Skeletal muscle tissue (tissue), 4 donors: Measurements from ENCODE around the gene CAMK1D. TPM values are rescaled to one million over a fixed set of nuclear protein-coding genes. Genes with fewer than 3 reads are reported as not detected.

Experiments used
- H3K27ac ChIP-seq: one replicate; pipeline ENCODE4 v1.7.0; 2013; ENCODE audit warnings: mild to moderate bottlenecking, low read depth, low read length, inconsistent platforms
- H3K27me3 ChIP-seq, 3 donors: one replicate each; pipeline ENCODE4 v1.7.0; 2013; ENCODE audit warnings: low read length in 3 of 3; ENCODE audit not compliant: control insufficient read depth in 3 of 3, insufficient read depth in 3 of 3
- H3K36me3 ChIP-seq, 3 donors: one replicate each; pipeline ENCODE4 v1.7.0; 2013; ENCODE audit warnings: low read length in 3 of 3; ENCODE audit not compliant: control insufficient read depth in 3 of 3, insufficient read depth in 3 of 3
- H3K4me1 ChIP-seq, 3 donors: one replicate each; pipeline ENCODE4 v1.7.0; 2013; ENCODE audit warnings: low read length in 3 of 3, mild to moderate bottlenecking in 3 of 3; ENCODE audit not compliant: control insufficient read depth in 3 of 3, insufficient read depth in 3 of 3
- H3K4me3 ChIP-seq, 3 donors: one replicate each; pipeline ENCODE4 v1.7.0; 2013; ENCODE audit warnings: low read length in 3 of 3
- H3K9ac ChIP-seq, 3 donors: one replicate each; pipeline ENCODE4 v1.7.0; 2013; ENCODE audit warnings: low read length in 3 of 3, mild to moderate bottlenecking in 3 of 3, moderate library complexity in 2 of 3, low read depth in 1 of 3
- H3K9me3 ChIP-seq, 3 donors: one replicate each; pipeline ENCODE4 v1.7.0; 2013; ENCODE audit warnings: low read length in 3 of 3; ENCODE audit not compliant: control insufficient read depth in 3 of 3
- total RNA-seq: library from RNA; depleted of rRNA; stranded (reverse); fragments of >200 nt; gene quantifications from one replicate; pipeline ENCODE4 v1.2.3, GENCODE V29; 2014
- donor health status: Osteomylitis.

CAMK1D gene
- total RNA-seq, 1 donor from 2014 or later: 2.1 TPM

DNA sequence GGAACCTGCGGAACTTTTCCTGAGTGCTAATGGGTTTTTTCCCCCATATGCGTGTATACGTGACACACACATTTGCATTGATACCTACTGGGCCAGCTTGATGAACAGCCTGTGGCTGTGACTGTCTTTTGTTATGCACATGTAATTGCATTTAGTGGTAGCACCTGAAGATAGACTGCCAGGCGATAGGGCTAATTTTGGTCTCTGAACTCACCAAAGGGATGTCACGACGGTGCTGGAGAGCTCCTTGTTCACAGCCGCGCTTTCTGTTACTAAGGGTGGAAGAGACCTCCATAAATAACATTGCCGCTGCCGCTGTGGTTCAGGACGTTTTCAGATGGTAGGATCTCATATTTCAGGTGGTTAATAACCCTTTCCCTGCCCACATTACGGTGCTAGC lies 133.2 kb downstream of the CAMK1D start:
- Histone ChIP-seq H3K27ac (no peak overlapping the region), H3K4me3 (no peak overlapping the region), H3K9ac (no peak overlapping the region), H3K27me3 (no peaks in the 10 kb centered on the region), H3K9me3 (peaks cover 0 to 1% (median 0%) of the 10 kb centered on the region in 3 donors), H3K36me3 (no peaks in the 10 kb centered on the region), H3K4me1 (peaks cover 9 to 14% (median 11%) of the 10 kb centered on the region in 3 donors)

DNA sequence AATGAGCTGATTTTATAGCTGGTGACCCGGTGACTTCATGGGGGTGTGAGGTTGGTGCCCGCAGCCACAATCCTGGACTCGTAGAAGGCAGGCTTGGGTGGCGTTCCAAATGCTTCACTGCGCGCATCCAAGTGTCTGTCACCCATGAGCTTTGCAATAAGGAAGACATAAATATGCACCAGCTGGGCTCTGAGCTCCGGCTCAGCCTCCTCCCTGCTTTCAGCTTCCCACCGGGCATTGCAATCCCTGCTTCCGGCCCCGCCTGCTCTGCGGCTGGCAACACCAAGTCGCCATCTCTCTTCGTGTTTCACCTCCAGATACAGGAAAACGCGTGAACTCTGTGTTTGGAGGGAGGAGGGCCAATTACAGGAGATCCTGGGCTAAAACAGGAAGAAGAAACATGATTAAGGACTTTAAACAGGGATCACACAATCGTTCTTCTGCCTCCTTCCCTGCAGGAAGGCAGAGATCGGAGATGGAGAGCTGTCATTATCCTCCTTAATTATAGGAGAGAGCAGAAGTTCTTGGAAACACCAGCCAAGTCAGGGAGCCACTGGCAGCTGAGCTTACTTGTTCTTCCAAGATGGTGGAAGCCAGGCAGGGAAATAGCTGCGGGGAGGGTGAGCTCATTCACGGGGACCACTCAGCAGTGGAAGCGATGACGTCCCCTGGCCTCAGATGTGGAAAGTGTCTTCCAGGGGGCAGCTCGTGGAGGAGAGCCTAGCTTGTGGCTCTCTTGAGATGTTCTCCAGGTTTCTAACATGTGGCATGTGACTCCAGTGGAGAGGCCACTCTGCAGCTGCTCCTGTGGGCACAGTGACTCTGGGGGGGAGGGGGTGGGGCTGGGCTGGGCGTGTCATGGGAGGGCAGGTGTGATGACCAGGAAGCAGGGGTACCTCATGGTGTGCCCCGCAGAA lies 134.9 kb downstream of the CAMK1D start:
- H3K27ac ChIP-seq: peak overlapping the region; percentile 48
- H3K9ac ChIP-seq: peak overlapping the region in 2 of 3 donors; percentile 6 to 57
- no peaks in the 10 kb centered on the region for H3K9me3 ChIP-seq
- H3K4me1 ChIP-seq: peaks cover 9 to 14% (median 11%) of the 10 kb centered on the region in 3 donors
- no peaks in the 10 kb centered on the region for H3K27me3 ChIP-seq
- H3K36me3 ChIP-seq: no peaks in the 10 kb centered on the region
- H3K4me3 ChIP-seq: peak overlapping the region; percentile 41 to 56 (median 43)

DNA sequence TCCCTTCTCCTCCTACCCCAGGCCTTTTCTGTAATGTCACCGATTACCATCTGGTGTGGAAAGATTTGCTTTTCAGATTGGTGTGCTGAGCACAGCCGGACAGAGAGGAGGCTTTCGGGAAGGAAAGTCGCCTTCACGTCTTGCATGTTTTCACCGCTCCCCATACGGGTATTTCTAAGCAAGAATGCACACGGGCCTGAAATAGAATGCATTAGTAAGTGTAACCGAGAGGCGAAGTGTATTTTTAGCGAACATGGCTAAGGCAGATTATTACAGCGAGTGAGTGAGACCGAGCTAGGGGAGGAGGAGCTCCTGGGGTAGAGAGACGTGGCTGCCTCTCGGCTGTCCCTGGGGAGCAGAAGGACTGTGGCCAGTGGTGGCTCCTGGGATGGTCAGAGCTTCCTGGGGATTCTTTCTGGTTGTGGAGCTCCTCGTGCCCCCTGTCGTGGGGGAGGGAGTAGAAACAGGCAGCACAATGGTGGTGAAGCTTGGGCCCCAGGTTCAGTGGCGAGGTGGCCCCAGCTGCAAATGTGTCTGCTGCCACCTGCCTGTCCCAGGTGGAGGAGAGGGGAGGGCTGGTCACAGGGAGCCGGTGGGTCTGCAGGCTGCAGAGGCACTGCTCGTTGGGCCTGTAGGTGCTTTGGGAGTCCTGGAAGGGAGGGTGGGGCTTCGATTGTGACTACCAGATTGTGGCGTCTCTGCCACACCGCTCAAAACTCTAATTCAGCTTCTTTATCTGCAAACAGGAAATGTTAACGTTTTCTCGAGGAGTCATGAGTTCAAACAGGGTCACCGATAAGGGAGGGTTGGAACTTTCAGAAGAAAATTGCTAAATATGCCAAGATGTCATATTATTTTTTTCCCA lies 135.8 kb downstream of the CAMK1D start:
- H3K27ac ChIP-seq: peak overlapping the region; percentile 48
- H3K4me3 ChIP-seq: peak overlapping the region; percentile 35 to 56 (median 43)
- H3K9me3 ChIP-seq: no peaks in the 10 kb centered on the region
- peaks cover 9 to 14% (median 11%) of the 10 kb centered on the region in 3 donors for H3K4me1 ChIP-seq
- peak overlapping the region; percentile 6 to 59 (median 57) for H3K9ac ChIP-seq
- H3K27me3 ChIP-seq: no peaks in the 10 kb centered on the region
- H3K36me3 ChIP-seq: no peaks in the 10 kb centered on the region

DNA sequence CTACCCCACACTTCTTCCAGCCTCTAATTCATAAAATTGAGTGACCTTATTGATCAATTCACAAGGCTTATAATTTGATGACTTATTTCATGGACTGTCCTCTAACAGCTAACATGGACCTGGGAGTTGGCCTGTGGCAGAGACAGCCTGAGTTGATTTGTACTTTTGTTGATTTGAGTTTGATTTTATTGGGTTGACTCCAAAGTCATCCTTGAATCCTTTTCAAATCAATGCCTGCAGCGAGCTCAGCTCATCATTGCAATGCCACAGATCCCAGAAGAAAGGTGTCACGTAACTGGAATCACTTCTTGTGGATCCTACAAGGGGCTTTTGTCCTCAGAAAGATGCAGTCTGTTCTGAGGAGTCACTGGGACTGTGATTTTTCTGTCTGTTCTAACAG lies 138.0 kb downstream of the CAMK1D start:
- H3K4me1 ChIP-seq: peaks cover 9 to 14% (median 11%) of the 10 kb centered on the region in 3 donors
- no peaks in the 10 kb centered on the region for H3K36me3 ChIP-seq
- no peaks in the 10 kb centered on the region for H3K27me3 ChIP-seq
- no peaks in the 10 kb centered on the region for H3K9me3 ChIP-seq
- no peak overlapping the region for H3K27ac ChIP-seq
- no peak overlapping the region for H3K4me3 ChIP-seq
- no peak overlapping the region for H3K9ac ChIP-seq

DNA sequence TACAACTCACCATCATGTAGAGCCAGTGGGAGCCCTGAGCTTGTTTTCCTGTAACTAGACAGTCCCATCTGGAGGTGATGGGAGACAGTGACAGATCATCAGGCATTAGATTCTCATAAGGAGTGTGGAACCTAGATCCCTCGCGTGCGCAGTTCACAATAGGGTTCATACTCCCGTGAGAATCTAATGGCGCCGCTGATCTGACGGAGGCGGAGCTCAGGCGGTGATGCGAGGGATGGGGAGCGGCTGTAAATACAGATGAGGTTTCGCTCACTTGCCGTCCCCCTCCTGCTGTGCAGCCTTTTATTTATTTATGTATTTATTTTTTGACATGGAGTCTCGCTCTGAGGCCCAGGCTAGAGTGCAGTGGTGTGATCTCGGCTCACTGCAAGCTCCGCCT lies 139.3 kb downstream of the CAMK1D start:
- Histone ChIP-seq H3K4me1 (peaks cover 9 to 14% (median 11%) of the 10 kb centered on the region in 3 donors), H3K4me3 (no peak overlapping the region), H3K27ac (no peak overlapping the region), H3K9ac (no peak overlapping the region), H3K9me3 (no peaks in the 10 kb centered on the region), H3K27me3 (no peaks in the 10 kb centered on the region), H3K36me3 (no peaks in the 10 kb centered on the region)

DNA sequence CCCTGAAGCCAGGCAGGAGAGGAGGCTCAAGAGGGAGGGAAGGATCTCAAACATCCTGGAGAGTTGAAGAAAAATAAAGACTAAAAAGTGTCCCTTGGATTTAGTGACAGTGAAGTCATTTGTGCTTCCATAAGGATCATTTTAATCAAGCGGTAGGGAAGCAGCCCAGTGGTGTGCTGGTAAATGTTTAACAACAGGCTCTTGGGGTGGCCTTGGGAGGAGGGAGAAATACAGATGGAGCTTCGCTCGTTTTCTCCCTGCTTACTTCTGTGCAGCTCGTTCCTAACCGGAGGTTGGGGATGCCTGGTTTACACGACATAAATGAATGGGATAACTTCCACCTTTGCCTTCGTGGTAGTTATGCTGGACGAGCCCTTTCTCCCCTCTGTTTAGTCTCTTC lies 140.0 kb downstream of the CAMK1D start:
- H3K4me1 ChIP-seq: peaks cover 6 to 10% (median 9%) of the 10 kb centered on the region in 3 donors
- H3K36me3 ChIP-seq: no peaks in the 10 kb centered on the region
- no peak overlapping the region for H3K27ac ChIP-seq

DNA sequence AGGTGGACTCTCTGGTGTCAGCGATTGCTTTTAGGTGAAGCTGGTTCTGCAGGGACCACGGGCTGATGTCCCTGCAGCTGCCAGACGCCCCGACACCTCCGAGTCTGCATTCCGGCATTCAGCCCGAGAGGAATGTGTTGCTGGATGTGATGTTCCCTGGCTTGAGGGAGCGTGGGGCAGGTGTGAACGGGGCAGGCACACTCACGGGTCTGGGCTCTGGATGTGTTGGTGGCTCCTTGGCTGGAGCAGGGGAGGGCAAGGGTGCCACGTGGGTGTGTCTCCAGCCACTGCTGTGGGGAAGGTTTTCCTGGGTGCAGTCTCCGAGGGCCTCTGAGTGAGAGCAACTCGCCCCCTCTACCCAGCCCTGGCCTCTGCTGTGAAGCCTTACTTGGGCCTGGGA lies 140.5 kb downstream of the CAMK1D start:
- H3K4me3 ChIP-seq: no peak overlapping the region
- no peaks in the 10 kb centered on the region for H3K27me3 ChIP-seq
- H3K9ac ChIP-seq: no peak overlapping the region
- H3K4me1 ChIP-seq: peaks cover 1 to 7% (median 5%) of the 10 kb centered on the region in 3 donors
- H3K36me3 ChIP-seq: no peaks in the 10 kb centered on the region
- no peak overlapping the region for H3K27ac ChIP-seq
- no peaks in the 10 kb centered on the region for H3K9me3 ChIP-seq

More for the DNA sequence above, 140.0 kb downstream of the CAMK1D start:
- no peaks in the 10 kb centered on the region for H3K9me3 ChIP-seq
- H3K27me3 ChIP-seq: no peaks in the 10 kb centered on the region
- H3K9ac ChIP-seq: no peak overlapping the region
- H3K4me3 ChIP-seq: no peak overlapping the region

DNA sequence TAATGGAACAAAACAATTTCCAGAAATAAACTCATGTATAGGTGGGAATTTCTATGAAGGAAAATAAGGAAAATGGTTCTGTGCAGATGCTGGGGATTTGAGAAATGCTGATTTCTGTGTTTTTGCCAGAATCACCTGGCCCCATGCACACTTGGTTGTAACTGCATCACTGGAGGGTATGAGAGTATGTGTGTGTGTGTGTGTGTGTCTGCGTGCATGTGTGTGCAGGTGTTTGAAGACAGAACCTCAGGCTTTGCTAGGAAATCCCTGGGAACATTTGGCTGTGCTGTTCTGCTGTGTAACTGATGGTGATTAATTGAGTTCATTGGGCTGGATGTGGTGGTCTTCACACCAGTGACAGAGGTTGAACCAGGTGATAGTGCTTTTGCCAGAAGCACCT lies 141.6 kb downstream of the CAMK1D start:
- Histone ChIP-seq H3K27me3 (no peaks in the 10 kb centered on the region), H3K9me3 (no peaks in the 10 kb centered on the region), H3K27ac (no peak overlapping the region), H3K36me3 (no peaks in the 10 kb centered on the region), H3K4me3 (no peak overlapping the region), H3K4me1 (no peaks in the 10 kb centered on the region), H3K9ac (no peak overlapping the region)

DNA sequence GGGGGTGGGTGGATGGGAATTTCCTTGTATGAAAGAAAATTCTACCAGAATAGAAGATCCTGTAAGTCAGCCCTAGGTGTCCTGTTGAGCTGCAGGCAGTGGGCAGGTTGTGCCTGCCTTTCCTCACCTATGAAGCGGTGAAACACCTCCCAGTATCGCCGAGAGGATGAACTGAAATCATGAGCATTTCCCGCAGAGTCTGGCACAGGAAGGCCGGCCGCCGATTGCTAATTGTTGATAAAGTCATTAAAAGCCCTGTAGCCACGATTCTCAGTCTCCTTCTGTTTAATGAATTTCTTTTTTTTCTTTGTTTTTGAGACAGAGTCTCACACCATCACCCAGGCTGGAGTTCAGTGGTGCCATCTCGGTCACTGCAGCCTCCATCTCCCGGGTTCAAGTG lies 142.1 kb downstream of the CAMK1D start:
- H3K27ac ChIP-seq: no peak overlapping the region
- no peaks in the 10 kb centered on the region for H3K4me1 ChIP-seq
- no peak overlapping the region for H3K4me3 ChIP-seq
- H3K9ac ChIP-seq: no peak overlapping the region
- no peaks in the 10 kb centered on the region for H3K36me3 ChIP-seq
- H3K9me3 ChIP-seq: no peaks in the 10 kb centered on the region
- H3K27me3 ChIP-seq: no peaks in the 10 kb centered on the region

DNA sequence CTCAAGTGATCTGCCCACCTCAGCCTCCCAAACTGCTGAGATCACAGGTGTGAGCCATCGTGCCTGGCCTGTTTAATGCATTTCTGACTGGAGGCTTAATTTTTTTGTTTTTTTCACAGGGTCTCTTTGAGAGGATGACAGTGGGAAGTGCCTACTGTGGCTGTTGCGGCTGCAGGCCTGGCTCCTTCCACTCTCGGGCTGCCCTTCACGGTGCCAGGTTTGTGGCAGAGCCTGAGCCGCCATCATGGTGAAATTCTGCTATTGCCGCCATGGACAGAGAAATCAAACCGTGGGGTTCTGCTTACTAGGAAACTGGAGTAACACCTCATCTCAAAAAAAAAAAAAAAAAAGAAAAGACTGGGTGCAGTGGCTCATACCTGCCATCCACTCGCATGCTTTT lies 142.7 kb downstream of the CAMK1D start:
- Histone ChIP-seq H3K4me3 (no peak overlapping the region), H3K9me3 (no peaks in the 10 kb centered on the region), H3K9ac (no peak overlapping the region), H3K27ac (no peak overlapping the region), H3K36me3 (no peaks in the 10 kb centered on the region), H3K27me3 (no peaks in the 10 kb centered on the region), H3K4me1 (no peaks in the 10 kb centered on the region)
